Loucy (cell line): ENCODE measurements around the gene KCNN3.

Source experiments
- H2AFZ ChIP-seq: fragments of 200-600 bp; sonication (generic); 2 replicates; pipeline ENCODE4 v1.6.0; 2016; ENCODE audit warnings: antibody characterized with exemption, mild to moderate bottlenecking, low read length, moderate library complexity
- H3F3A ChIP-seq: fragments of 200-600 bp; 2 replicates; pipeline ENCODE4 v1.6.0; 2016; ENCODE audit warnings: antibody characterized with exemption, low read depth, mild to moderate bottlenecking
- H3K27me3 ChIP-seq: fragments of 200-600 bp; sonication (generic); 2 replicates; pipeline ENCODE4 v1.6.1; 2014; ENCODE audit warnings: low read length, mild to moderate bottlenecking; ENCODE audit not compliant: insufficient read depth, poor library complexity, severe bottlenecking
- H3K36me3 ChIP-seq: fragments of 200-600 bp; sonication (generic); 2 replicates; pipeline ENCODE4 v1.6.1; 2016; ENCODE audit warnings: low read length; ENCODE audit not compliant: insufficient read depth
- H3K4me1 ChIP-seq: fragments of 200-600 bp; sonication (generic); 2 replicates; pipeline ENCODE4 v1.5.1; 2014; ENCODE audit warnings: low read length, mild to moderate bottlenecking; ENCODE audit not compliant: insufficient read depth, poor library complexity, severe bottlenecking
- H3K4me2 ChIP-seq: fragments of 200-600 bp; sonication (generic); 2 replicates; pipeline ENCODE4 v1.6.0; 2014; ENCODE audit warnings: antibody characterized with exemption, low read length, low read depth, mild to moderate bottlenecking; ENCODE audit not compliant: poor library complexity, severe bottlenecking
- H3K4me3 ChIP-seq: fragments of 200-600 bp; sonication (generic); 2 replicates; pipeline ENCODE4 v1.5.1; 2014; ENCODE audit warnings: low read length, mild to moderate bottlenecking, mixed read lengths; ENCODE audit not compliant: poor library complexity, severe bottlenecking
- H3K79me2 ChIP-seq: fragments of 200-600 bp; sonication (generic); 2 replicates; pipeline ENCODE4 v1.6.1; 2014; ENCODE audit warnings: low read length; ENCODE audit not compliant: insufficient read depth
- H3K9ac ChIP-seq: fragments of 200-600 bp; sonication (generic); 2 replicates; pipeline ENCODE4 v1.6.0; 2014; ENCODE audit warnings: mild to moderate bottlenecking, low read depth, low read length, moderate library complexity; ENCODE audit not compliant: poor library complexity, severe bottlenecking
- H3K9me2 ChIP-seq: fragments of 200-600 bp; sonication (generic); replicated peaks from 2 replicates; pipeline ENCODE4 v1.6.1; 2016; ENCODE audit warnings: low read depth, low read length, mixed read lengths
- H3K9me3 ChIP-seq: fragments of 200-600 bp; sonication (generic); 2 replicates; pipeline ENCODE4 v1.6.1; 2014; ENCODE audit warnings: mild to moderate bottlenecking, antibody characterized with exemption, low read length, low read depth; ENCODE audit not compliant: insufficient read depth
- H4K20me1 ChIP-seq: fragments of 200-600 bp; sonication (generic); 2 replicates; pipeline ENCODE4 v1.6.0; 2014; ENCODE audit warnings: antibody characterized with exemption, low read length, mild to moderate bottlenecking; ENCODE audit not compliant: insufficient read depth, poor library complexity, severe bottlenecking
- CTCF ChIP-seq: fragments of 200-600 bp; sonication (generic); conservative IDR thresholded peaks from 2 replicates; pipeline ENCODE4 v1.5.1; 2014; ENCODE audit warnings: mild to moderate bottlenecking, antibody characterized with exemption, low read length
- EZH2phosphoT487 ChIP-seq: fragments of 200-600 bp; IDR thresholded peaks from 2 replicates; pipeline ENCODE4 v1.6.1; 2018; ENCODE audit warnings: antibody characterized with exemption, mild to moderate bottlenecking, moderate library complexity, borderline replicate concordance

KCNN3 gene

GRCh38 chr1:154829062-154829461 lies 41.0 kb downstream of the KCNN3 start:
- Histone ChIP-seq H3F3A (no peaks in the 10 kb centered on the region), H3K9me2 (no peaks in the 10 kb centered on the region)

GRCh38 chr1:154824179-154825000 lies 45.7 kb downstream of the KCNN3 start:
- H3K36me3 ChIP-seq: no peaks in the 10 kb centered on the region
- no peaks in the 10 kb centered on the region for H3K9me2 ChIP-seq
- no peaks in the 10 kb centered on the region for H3K27me3 ChIP-seq
- H3K9ac ChIP-seq: no peak overlapping the region
- no peak overlapping the region for H3K4me2 ChIP-seq
- H3F3A ChIP-seq: no peaks in the 10 kb centered on the region
- no peaks in the 10 kb centered on the region for H4K20me1 ChIP-seq
- TF ChIP-seq EZH2phosphoT487: no peak
- no peak for TF ChIP-seq CTCF
- H3K4me3 ChIP-seq: no peak overlapping the region
- peak overlapping the region; percentile 36; the same call in 1 of the 2 replicates for H2AFZ ChIP-seq
- no peaks in the 10 kb centered on the region for H3K9me3 ChIP-seq
- H3K79me2 ChIP-seq: no peaks in the 10 kb centered on the region
- peaks cover 9% of the 10 kb centered on the region for H3K4me1 ChIP-seq

More at GRCh38 chr1:154829062-154829461, 41.0 kb downstream of the KCNN3 start:
- no peak overlapping the region for H3K4me3 ChIP-seq
- TF ChIP-seq CTCF (no peak), EZH2phosphoT487 (no peak)
- H3K9me3 ChIP-seq: no peaks in the 10 kb centered on the region
- no peaks in the 10 kb centered on the region for H4K20me1 ChIP-seq
- no peak overlapping the region for H3K9ac ChIP-seq
- H3K4me2 ChIP-seq: no peak overlapping the region
- H3K36me3 ChIP-seq: no peaks in the 10 kb centered on the region
- no peaks in the 10 kb centered on the region for H3K27me3 ChIP-seq
- no peaks in the 10 kb centered on the region for H3K79me2 ChIP-seq
- H3K4me1 ChIP-seq: no peaks in the 10 kb centered on the region
- no peak overlapping the region for H2AFZ ChIP-seq

GRCh38 chr1:154822717-154823116 lies 47.4 kb downstream of the KCNN3 start:
- H3K4me1 ChIP-seq: peaks cover 9% of the 10 kb centered on the region
- H3K4me2 ChIP-seq: no peak overlapping the region
- H3K4me3 ChIP-seq: no peak overlapping the region
- no peaks in the 10 kb centered on the region for H3K27me3 ChIP-seq
- no peaks in the 10 kb centered on the region for H3F3A ChIP-seq
- no peak for TF ChIP-seq EZH2phosphoT487
- no peak for TF ChIP-seq CTCF
- H4K20me1 ChIP-seq: no peaks in the 10 kb centered on the region
- H3K9me3 ChIP-seq: no peaks in the 10 kb centered on the region
- H3K9ac ChIP-seq: no peak overlapping the region
- H3K79me2 ChIP-seq: no peaks in the 10 kb centered on the region
- H3K9me2 ChIP-seq: no peaks in the 10 kb centered on the region
- no peaks in the 10 kb centered on the region for H3K36me3 ChIP-seq
- no peak overlapping the region for H2AFZ ChIP-seq
